NCI-H1930 (cell line): ENCODE results near the gene ACTA2.

Experiments
- DNase-seq, 2 experiments: peaks; one replicate each; lab custom pipeline; 2025; lab: John Stamatoyannopoulos, UW

The ACTA2 gene

DNA sequence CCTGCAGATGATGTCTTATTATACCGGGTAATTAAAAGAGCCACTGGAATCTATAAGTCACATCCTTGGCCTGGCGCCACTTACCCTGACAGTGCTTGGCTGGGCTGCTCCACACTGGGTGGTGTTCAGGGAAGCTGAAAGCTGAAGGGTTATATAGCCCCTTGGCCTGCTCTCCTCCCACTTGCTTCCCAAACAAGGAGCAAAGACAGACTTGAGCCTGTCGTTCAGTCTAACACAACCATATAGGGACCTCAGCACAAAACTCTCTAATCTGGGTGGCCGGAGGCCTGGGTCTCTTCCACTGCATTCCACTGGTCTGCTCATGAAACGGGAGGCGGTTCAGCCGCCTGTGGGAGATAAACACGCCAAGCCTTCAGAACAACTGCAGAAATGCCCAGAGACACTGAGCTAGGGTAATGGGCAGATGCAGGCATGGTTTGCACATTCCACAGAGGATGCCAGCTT lies at the start of gene ACTA2:
Gene ACTA2 (minus strand): TSS at position 127 of the 465 bp plus-strand sequence. CDS start 3,843 bp downstream, outside the sequence.
- DNase-seq, result no peak

DNA sequence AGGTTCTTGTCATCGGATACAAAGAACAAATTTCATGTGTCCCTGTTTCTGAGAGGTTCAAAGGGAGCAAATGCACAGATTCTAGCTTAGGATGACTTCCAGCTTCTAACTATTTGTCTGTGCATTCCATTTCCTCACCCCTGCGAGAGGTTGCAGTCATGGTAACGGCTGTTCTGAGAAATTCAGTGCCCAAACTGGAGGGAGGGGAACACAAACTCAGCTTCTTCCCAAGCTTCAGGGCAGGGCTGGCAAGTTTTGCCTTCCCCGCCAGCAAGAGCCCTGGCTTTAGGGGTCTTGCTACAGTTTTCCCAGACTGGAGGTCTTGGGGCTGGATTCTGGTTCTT lies 49.1 kb upstream of the ACTA2 start:
- DNase-seq, result no peak

DNA sequence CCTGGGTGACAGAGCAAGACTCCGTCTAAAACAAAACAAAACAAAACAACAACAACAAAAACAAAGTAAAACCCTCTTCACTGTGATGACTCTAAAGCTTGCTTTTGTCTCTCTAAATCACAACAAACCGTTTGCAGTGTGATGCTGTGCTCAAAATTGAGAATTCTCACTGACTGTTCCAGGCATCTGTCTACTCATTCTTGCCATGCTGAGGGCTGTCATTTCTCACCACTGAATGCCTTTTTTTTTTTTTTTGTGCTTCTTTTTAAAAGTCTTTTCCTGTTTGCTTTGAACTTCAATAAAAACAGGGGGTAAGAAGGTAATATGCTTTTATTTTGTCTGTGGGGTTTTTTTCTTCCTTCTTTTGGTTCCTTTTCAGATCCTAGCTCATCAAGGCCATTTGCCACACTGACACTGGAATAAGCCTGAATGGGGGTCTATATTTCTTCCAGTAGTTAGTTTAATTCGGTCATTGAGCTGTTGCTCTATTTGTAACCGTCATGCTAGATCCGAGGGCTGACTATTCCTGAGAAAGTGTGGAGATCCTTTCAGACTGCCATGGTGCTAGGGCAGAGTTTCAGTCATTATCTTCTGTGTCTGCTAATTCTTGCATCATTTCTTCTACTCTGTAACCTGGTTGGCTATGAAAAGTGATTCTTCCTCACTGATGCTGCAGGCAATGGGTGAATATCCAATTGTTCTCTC lies 48.6 kb upstream of the ACTA2 start:
- DNase-seq, result no peak

GRCh38 chr10:88999625-89000024 lies 47.1 kb upstream of the ACTA2 start:
- DNase-seq, result no peak

DNA sequence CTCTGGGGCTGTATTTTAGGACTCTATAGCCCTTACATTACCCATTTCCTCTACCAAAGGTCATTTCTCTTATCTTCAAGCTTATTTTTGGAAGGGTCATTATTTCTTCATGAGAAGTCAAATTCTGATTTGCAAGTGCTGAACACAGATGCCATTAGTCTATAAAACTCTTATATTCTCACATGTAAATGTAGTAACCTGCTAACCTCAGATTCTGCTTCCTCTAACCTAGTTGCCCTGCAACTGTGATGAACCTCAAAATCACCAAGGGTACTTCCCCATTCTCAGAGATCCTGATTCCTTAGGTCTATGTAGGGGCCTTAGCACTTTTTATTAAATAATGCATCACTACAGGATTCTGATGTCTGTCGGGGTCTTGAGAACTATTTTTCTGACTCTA lies 44.4 kb upstream of the ACTA2 start:
- DNase-seq, result no peak

DNA sequence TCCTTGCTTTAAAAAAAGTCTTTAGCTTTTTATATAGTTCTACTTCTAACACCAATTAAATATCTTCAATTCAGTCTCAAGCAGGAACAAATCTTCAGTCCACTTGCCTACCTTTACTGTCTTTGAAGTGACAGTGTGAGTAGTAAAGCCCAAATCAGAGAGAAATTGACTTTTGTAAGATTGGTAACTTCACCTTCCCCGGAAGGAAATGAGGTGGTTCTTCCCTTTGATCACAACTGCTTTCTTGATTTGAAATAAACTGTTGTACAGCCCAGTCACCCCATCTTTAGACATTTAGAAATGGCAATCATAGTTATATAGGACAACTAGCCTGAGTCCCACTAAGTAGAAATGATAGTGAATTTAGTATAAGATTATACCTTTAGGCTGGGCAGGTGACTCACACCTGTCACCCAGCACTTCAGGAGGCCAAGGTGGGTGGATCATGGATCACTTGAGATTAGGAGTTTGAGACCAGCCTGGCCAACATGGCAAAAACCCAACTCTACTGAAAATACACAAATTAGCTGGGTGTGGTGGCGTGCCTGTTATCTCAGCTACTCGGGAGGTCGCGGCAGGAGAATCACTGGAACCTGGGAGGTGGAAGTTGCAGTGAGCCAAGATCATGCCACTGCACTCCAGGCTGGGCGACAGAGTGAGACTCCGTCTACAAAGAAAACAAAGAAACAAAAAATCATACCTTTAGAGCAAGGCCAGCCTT lies 42.7 kb upstream of the ACTA2 start:
- DNase-seq, result no peak

GRCh38 chr10:88994019-88994418 lies 41.4 kb upstream of the ACTA2 start:
- DNase-seq, result no peak

- DNase-seq, result no peak
These were observed 40.5 kb upstream of the ACTA2 start for GRCh38 chr10:88992921-88993524.

DNA sequence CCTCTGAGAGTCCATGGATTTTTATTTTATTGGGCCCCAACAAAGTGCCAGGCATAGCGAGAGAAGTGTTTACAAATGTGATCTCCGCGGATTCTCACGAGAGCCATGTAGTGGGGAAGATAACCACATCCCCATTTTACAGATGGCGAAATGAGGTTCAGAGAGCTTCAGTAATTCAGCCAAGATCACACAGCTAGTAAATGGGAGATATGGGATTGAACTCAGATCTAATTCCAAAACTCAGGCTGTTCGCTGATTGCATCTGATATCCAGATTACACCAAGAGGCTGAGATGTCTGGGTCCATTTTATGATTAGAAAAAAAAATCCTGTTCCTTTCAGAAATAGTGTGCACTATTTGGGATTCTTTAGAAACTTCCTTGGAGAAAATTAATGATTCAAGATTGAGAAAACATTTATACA lies 39.3 kb upstream of the ACTA2 start:
- no peak for DNase-seq

- DNase-seq, result no peak
These were observed 38.8 kb upstream of the ACTA2 start for GRCh38 chr10:88991161-88991898.

GRCh38 chr10:88990384-88991160 lies 38.0 kb upstream of the ACTA2 start, which contains the start of gene FAS:
TSS of gene FAS (plus strand) at chr10:88990798. CDS start at chr10:88990877, 79 bp downstream.
- no peak for DNase-seq

- no peak for DNase-seq
These were observed 37.3 kb upstream of the ACTA2 start for GRCh38 chr10:88989824-88990383.

GRCh38 chr10:88989423-88989822 lies 36.9 kb upstream of the ACTA2 start:
- no peak for DNase-seq

DNA sequence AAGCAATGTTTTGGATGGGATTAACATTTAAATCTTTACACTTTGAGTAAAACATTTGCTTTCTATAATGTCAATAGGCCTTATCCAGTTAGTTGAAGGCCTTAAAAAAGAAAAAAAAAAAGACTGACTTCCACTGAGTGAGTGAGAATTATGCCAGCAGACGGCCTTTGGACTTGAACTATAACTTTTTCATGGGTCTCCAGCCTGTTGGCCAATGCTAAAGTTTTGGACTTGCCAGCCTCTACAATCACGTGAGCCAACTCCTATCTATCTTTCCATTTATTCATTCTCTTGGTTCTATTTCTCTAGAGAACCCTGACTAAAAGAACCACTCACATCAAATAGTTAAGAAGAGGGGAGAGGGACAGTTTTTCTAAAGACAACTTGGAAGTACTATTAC lies 35.3 kb upstream of the ACTA2 start:
- DNase-seq, result no peak

- DNase-seq, result no peak
These were observed 34.7 kb upstream of the ACTA2 start for GRCh38 chr10:88987243-88987725.

GRCh38 chr10:88986549-88987242 lies 34.1 kb upstream of the ACTA2 start:
- DNase-seq, result no peak

- no peak for DNase-seq
These were observed 32.0 kb upstream of the ACTA2 start for GRCh38 chr10:88984525-88984924.

DNA sequence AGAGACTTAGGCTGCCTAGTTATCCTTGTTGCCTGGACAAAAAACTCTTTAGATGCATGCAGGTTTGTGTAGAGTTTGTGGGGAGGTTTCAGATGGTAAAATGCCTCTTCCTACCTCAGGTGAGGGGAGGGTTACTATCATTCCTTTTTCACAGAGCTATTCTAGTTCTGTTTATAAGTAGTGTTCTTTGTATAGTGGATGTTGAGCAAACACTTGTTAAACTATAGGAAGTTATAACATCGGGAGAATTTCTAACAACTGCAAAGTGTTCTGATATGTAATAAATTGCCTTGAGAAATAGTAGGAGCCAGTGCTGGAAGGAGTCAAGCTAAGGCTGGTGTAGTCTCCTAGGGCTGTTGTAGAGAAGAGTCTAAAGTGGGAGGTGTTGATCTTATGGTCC lies 31.4 kb upstream of the ACTA2 start:
- no peak for DNase-seq

DNA sequence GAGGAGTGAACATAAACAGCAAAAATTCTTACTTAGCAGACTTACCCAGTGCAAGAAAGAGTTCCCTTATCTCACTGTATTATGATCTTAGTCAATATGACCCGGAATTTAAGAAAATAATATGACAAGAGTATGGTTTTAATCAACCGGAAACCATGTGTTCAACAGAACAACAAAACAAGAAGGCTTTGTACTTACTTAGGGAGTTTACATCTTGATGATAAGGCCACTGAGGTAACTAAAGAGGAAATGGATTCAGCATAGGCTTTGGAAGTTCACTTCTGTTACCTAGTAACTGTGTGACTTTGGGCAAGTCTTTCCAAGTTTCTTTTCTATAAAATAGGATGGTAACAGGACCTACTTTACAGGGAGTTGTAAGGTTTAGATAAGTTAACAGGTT lies 30.6 kb upstream of the ACTA2 start:
- DNase-seq, result no peak

DNA sequence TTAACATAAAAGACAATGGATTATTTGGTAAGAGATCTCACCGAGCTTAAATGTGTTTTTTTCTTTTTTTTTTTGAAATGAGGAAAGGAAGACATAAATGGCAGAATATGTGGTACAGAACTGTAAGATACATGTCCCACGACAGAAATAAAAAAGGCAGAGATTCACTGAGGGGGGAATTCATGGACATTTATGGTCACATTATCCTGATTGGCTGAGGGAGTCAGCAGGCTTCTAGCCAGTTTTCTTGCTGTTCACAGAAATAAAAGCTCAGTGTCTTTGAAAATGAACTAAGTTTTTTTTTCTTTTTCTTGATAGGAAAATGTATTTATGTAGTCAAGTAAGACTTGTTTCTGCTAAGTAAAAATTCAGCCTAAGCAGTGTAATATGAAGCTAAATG lies 29.8 kb upstream of the ACTA2 start:
- DNase-seq, result no peak
